NT2/D1 (cell line): ENCODE measurements around the gene RINT1.

Experiments
- SUZ12 ChIP-seq: IDR thresholded peaks from 2 replicates; pipeline ENCODE4 v1.6.1; 2011; ENCODE audit not compliant: insufficient read length, insufficient read depth; ENCODE audit errors: extremely low read depth
- YY1 ChIP-seq: IDR thresholded peaks from 2 replicates; pipeline ENCODE4 v1.6.1; 2011; ENCODE audit not compliant: insufficient read length, insufficient read depth
- ZNF274 ChIP-seq: IDR thresholded peaks from 2 replicates; pipeline ENCODE4 v1.6.1; 2011; ENCODE audit warnings: mild to moderate bottlenecking, low read depth, low read length

- no peak for TF ChIP-seq ZNF274
- no peak for TF ChIP-seq YY1
- TF ChIP-seq SUZ12, result no peak
Observed at GRCh38 chr7:105590793-105591192, 58.8 kb downstream of the RINT1 start.
